Motor neuron (in vitro differentiated cells): ENCODE measurements around the gene CD52. TPM values are rescaled to one million over a fixed set of nuclear protein-coding genes. Genes with fewer than 3 reads are reported as not detected.

Experiments used
- ATAC-seq, 8 experiments: fragments of 200-7000 bp; cut with Tn5 transposase; replicated peaks in 6 of 8; 2 replicates each; pipeline ENCODE4 v1.8.0; 2021; ENCODE audit warnings: mild to moderate bottlenecking in 8 of 8, moderate library complexity in 8 of 8
- H3K27ac ChIP-seq, 2 donors: fragments of 250-450 bp; sonication (Bioruptor Pico); 2 replicates each; pipeline ENCODE4 v1.9.0; 2021; ENCODE audit warnings: antibody characterized with exemption in 2 of 2, mild to moderate bottlenecking in 2 of 2, moderate library complexity in 1 of 2
- H3K4me1 ChIP-seq, 2 donors: fragments of 250-450 bp; sonication (Bioruptor Pico); replicated peaks in 1 of 2; 2 replicates each; pipeline ENCODE4 v1.6.1; 2021; ENCODE audit warnings: antibody characterized with exemption in 2 of 2, mild to moderate bottlenecking in 2 of 2, moderate library complexity in 1 of 2
- H3K4me3 ChIP-seq, 5 donors: fragments of 250-450 bp; sonication (Bioruptor Pico); 2 replicates each; pipeline ENCODE4 v1.9.0; 2021; ENCODE audit warnings: antibody characterized with exemption in 5 of 5, mild to moderate bottlenecking in 5 of 5, moderate library complexity in 4 of 5
- WGBS, 10 experiments: fragments of 450-650 bp; shearing (Covaris generic); methylation state at CpG; one replicate each; pipeline ENCODE4 v1.0.0; 2022; 5-methylcytosine and 5-hydroxymethylcytosine counted together
- in situ Hi-C, 9 experiments: fragments of 400-800 bp; cut with MboI; loops; one replicate each; pipeline ENCODE4 v1.15.0; 2021; ENCODE audit warnings: low sequenced_read_pairs in 9 of 9, low pct_unique_long_range_greater_than_20kb in 2 of 9; ENCODE audit not compliant: unreplicated experiment in 9 of 9
- total RNA-seq, 8 experiments: library from RNA; unstranded; fragments of 300-600 nt; gene quantifications; 2 replicates each; pipeline versions ENCODE4 v1.2.3 to v1.2.4, GENCODE V29; 2022

CD52 gene
- total RNA-seq, 8 experiments from 2014 or later, result 0.49 to 0.76 (median 0.71) TPM; not detected in 5

DNA sequence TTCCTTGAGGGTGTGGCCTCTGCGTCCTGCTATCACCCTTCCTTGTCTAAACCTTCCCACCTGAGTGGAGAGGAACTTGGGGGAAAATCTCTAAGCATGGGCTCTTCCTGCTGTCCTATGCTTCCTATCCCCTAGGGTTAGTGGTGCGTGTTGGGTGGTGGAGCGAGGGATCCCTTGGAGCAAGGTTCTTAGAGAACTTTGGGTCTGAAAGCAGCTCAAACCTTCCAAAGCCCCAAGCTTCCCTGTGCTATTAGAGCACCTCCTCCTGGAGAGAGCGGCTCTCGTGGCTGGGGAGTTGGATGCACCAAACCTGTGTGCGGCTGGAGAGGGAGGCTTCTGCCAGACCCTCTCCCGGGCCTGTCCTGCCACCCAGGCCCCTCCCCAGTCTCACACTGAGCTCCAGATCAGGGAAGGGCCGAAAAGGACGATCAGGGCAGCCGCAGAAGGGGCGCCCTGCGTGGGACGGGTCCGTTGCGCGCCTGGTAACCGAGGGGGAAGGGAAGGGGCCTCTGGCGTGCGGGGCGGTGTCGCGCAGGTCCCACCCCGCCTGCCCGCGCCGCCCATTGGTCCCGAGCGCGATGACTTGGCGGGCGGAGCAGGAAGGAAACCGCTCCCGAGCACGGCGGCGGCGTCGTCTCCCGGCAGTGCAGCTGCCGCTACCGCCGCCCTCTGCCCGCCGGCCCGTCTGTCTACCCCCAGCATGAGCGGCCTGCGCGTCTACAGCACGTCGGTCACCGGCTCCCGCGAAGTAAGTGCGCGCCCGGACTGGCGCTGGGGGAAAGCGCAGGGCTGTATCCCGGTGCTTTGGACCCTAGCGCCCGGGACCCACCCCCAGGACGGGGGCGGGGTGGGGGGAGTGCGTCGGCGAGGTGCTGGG, 38.1 kb upstream of the CD52 start, which contains the start of gene SH3BGRL3:
SH3BGRL3 (plus strand) TSS at position 631 of the 877 bp plus-strand sequence; CDS start at position 701, 70 bp downstream.
- peak within 1 kb of the TSS; percentile 48 to 92 (median 52) for H3K4me3 ChIP-seq
- in situ Hi-C loops, result loop anchor here in 1 of 9 experiments (25.0 kb wide), 1 partner anchor 108 kb away; no protein-coding TSS in a partner anchor
- peak; percentile 49 to 86 (median 80) for ATAC-seq
- peak within 1 kb of the TSS; percentile 58 to 66 for H3K27ac ChIP-seq
- H3K4me1 ChIP-seq, result peaks cover 28 to 35% of the 10 kb centered on the region in 2 donors
- 0 to 20% (median 8%) methylated on average over 1 to 20 of the region's 66 CpGs; no CpG with 5 or more reads in 4 of the 10 experiments for WGBS, 10 experiments

DNA sequence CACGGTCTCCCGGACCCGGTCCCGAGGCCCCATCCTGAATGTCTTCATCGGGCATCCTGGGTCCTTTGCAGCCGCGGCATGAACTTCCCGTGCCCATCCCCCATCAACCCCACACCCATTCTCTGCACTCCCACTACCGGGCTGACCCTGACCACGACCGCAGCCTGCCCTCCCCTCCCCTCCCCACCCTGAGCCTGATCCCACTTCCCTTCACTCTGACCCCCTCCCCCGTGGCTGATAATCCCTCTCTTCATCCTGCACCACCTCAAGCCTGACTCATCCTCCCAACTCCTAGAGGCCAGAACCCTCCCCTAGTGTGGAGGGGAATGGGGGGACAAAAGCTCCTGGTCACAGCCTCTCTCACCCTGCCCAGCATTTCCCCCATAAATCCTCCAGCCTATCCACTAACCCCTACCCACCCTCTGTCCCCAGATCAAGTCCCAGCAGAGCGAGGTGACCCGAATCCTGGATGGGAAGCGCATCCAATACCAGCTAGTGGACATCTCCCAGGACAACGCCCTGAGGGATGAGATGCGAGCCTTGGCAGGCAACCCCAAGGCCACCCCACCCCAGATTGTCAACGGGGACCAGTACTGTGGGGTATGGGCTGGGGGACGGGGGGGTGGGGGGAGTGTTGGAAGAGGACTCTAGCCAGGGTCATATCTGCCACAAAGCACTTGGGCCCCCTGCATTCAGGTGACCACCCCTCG, 37.3 kb upstream of the CD52 start:
- in situ Hi-C loops, result loop anchor here in 1 of 9 experiments (25.0 kb wide), 1 partner anchor 107 kb away; no protein-coding TSS in a partner anchor
- H3K4me3 ChIP-seq, result peak overlapping the region; percentile 48 to 92 (median 52)
- H3K27ac ChIP-seq, result peak overlapping the region; percentile 58 to 66
- WGBS, 10 experiments, result 17% methylated on average over 3 of the region's 20 CpGs; no CpG with 5 or more reads in 9 of the 10 experiments
- H3K4me1 ChIP-seq, result peaks cover 31 to 42% of the 10 kb centered on the region in 2 donors
- ATAC-seq, result peak in 3 of 8 experiments; percentile 10 to 12 (median 11)

DNA sequence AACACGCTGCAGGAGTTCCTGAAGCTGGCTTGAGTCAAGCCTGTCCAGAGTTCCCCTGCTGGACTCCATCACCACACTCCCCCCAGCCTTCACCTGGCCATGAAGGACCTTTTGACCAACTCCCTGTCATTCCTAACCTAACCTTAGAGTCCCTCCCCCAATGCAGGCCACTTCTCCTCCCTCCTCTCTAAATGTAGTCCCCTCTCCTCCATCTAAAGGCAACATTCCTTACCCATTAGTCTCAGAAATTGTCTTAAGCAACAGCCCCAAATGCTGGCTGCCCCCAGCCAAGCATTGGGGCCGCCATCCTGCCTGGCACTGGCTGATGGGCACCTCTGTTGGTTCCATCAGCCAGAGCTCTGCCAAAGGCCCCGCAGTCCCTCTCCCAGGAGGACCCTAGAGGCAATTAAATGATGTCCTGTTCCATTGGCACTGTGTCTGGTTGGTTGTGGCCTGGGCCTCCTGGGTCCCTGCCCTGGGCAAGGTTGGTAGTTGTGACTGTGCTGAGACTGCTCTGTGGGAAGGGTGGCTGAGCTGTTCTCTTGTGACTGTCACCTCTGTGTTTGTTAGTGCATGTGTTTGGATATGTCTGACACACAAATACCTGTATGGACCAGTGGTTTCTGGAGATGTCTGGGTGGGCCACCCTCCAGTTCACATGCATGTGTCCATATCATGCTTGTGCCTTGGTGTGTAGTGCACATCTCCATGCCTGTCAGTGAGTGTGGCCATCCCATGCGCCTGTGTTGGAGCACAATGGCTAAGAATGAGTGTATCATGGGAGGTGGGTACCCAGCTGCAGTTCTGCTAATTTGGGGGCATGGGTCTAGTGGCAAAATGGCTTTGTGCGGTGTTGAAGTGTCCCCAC, 36.4 kb upstream of the CD52 start:
- 74 to 100% (median 96%) methylated on average over 1 to 3 of the region's 5 CpGs; no CpG with 5 or more reads in 4 of the 10 experiments for WGBS, 10 experiments

DNA sequence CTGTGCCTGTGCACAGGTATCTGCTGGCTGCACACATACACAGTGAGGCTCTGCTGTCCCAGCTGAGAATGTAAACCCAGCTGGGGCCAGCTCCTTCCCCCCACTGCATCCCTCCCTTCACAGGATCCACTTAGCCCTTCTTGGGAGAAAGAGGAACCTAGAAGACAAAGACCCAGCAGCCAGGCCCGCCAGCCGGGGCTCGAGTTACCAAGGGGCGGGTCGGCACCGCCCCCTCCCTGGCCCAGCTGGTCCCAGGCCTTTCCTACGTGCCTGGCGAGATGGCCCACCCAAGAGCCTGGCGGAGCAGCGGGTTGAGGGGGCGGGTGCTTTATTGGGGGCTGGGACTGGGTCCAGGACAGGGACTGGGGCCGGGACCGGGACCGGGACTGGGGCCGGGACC, 35.8 kb upstream of the CD52 start:
- ATAC-seq, result peak in 4 of 8 experiments; percentile 7 to 12 (median 10)
- Histone ChIP-seq H3K4me1 (peaks cover 31 to 39% of the 10 kb centered on the region in 2 donors), H3K27ac (no peak overlapping the region), H3K4me3 (no peak overlapping the region)
- in situ Hi-C loops, result loop anchor here in 1 of 9 experiments (25.0 kb wide), 1 partner anchor 105 kb away; no protein-coding TSS in a partner anchor
- WGBS, 10 experiments, result 0 to 40% (median 11%) methylated on average over 1 to 8 of the region's 15 CpGs; no CpG with 5 or more reads in 7 of the 10 experiments

More for the DNA sequence above, 36.4 kb upstream of the CD52 start:
- Histone ChIP-seq H3K4me3 (peak overlapping the region in 1 of 5 donors; percentile 92), H3K4me1 (peaks cover 31 to 39% of the 10 kb centered on the region in 2 donors), H3K27ac (no peak overlapping the region)
- ATAC-seq, result no peak
- in situ Hi-C loops, result loop anchor here in 1 of 9 experiments (25.0 kb wide), 1 partner anchor 106 kb away; no protein-coding TSS in a partner anchor

DNA sequence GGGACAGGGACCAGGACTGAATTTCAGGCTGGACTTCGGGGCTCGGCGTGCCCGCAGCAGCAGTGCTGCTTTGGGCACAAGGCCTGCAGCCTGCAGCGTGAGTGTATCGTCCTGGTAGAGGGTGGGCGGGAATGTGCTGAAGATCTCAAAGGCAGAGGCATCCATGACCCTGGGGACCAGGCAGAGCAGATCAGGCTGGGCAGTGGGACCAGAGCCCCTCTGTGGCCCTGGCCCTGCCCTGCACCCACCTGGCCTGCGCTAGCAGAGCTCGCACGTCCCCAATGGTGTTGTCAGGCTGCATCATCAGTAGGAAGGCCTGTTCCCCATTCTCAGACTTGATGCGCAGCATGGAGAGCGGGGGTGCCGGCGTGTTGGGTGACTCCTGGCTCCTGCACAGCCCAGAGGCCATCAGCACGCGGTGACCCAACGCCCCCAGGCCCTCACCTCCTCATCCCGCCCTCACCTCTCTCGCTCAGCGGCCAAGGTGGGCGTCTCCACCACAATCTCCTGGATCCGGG, 35.3 kb upstream of the CD52 start:
- Histone ChIP-seq H3K4me1 (peaks cover 31 to 39% of the 10 kb centered on the region in 2 donors), H3K27ac (no peak overlapping the region), H3K4me3 (no peak overlapping the region)
- in situ Hi-C loops, result loop anchor here in 1 of 9 experiments (25.0 kb wide), 1 partner anchor 105 kb away; no protein-coding TSS in a partner anchor
- no peak for ATAC-seq
- 84 to 100% (median 92%) methylated on average over 2 to 5 of the region's 22 CpGs; no CpG with 5 or more reads in 7 of the 10 experiments for WGBS, 10 experiments

DNA sequence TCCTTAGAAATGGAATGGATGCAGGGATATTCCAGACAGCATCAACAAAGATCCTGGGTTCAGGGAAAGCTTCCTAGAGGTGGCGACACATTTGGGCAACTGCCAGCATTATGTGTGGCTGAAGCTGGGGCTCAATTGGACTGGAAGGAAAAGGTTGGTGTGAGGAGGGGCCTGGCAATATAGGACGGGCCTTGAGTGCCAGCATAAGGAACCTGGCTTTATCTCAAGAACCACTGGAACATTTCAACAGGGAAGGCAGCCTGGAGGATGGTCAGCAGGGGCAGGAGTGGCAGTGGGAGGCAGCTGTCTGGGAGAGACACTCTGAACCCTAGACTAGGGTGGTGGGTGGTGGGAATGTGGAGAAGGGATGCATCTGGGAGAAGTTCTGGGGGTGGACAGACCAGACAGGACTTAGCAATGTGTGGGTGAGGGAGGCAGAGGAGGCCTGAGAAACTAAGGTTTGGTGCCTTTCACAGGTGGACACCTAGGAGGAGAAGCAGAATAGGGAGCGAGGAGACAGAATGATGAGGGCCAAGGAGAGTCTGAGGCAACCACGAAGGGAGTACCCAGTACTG, 34.4 kb upstream of the CD52 start:
- H3K27ac ChIP-seq, result no peak overlapping the region
- no peak for ATAC-seq
- in situ Hi-C loops, result loop anchor here in 1 of 9 experiments (25.0 kb wide), 1 partner anchor 104 kb away; no protein-coding TSS in a partner anchor
- no peak overlapping the region for H3K4me3 ChIP-seq
- H3K4me1 ChIP-seq, result peaks cover 31 to 39% of the 10 kb centered on the region in 2 donors
- WGBS, 10 experiments, result 83 to 100% (median 92%) methylated on average over 1 to 4 of the region's 4 CpGs; no CpG with 5 or more reads in 4 of the 10 experiments

DNA sequence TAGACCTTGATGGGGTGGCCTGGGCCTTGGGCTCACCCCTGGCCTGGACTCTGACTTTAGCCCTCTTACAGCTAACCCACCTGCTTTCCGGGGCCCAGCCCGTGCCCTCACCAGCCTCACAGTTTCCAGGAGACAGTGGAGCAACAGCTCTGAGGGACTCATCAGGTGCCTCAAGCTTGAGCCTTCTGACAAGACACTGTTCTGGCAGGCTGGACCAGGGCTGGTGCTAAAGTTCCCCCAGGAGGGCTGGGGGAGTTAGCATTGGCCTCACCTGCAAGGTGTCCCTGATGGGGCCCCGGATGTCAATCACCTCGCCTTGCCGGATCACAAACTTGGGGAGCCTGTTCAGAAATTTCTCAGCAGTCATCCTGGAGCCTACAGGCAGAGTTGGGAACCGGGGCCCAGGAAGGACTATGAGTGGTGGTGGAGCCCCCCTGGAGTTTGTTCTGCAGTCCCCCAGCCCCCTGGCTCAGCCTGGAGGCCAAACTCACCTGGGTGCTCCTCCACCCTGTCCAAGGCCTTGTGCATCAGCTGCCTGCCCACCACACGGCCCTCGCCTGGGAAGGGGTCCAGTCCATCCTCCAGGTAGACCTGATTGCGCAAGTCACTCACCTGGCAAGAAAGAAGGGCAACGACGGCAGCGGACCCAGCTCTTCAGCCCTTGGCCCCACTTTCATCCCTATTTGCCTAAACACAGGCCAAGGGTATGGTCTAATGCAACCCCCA, 33.7 kb upstream of the CD52 start:
- peaks cover 26 to 33% of the 10 kb centered on the region in 2 donors for H3K4me1 ChIP-seq
- WGBS, 10 experiments, result 80 to 100% (median 87%) methylated on average over 1 to 8 of the region's 12 CpGs; no CpG with 5 or more reads in 4 of the 10 experiments
- H3K4me3 ChIP-seq, result no peak overlapping the region
- peak overlapping the region; percentile 23 to 32 for H3K27ac ChIP-seq
- no peak for ATAC-seq
- in situ Hi-C loops, result loop anchor here in 1 of 9 experiments (25.0 kb wide), 1 partner anchor 103 kb away; no protein-coding TSS in a partner anchor

DNA sequence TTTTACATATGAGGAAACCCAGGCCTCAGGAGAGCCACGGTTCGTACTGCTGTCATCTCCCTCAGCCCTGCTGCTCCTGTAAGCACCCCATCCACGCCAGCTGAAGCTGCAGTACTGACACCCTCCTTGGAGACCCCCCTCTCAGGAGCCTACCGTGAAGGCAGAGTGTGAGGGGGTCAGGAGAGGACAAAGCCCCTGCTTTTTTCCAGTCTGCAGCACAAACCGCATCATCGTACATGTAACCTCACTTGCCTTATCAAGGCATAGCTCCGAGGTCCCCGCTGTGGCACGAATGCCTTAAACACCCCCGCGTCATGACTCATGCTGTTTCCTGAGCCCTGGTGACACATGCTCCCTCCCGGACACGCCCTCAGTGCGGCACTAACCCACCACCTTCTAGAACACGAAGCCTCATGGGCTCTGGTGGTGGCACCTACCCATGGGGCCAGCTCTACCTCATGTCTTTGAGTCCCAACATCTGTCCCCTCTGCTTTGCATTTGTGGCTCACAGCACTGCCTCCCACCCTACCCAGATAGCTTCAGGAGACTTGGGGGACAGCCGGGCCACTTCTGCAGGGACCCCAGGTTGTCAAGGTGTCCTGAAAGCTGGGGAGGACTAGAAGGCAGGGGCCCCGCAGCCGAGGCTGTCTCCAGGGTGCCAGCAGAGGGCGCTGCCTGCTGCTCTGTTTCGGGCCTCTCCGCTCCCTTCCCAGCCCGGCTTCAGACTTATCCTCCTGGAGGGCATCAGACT, 33.0 kb upstream of the CD52 start:
- peak; percentile 27 to 70 (median 62) for ATAC-seq
- in situ Hi-C loops, result loop anchor here in 1 of 9 experiments (25.0 kb wide), 1 partner anchor 103 kb away; no protein-coding TSS in a partner anchor

DNA sequence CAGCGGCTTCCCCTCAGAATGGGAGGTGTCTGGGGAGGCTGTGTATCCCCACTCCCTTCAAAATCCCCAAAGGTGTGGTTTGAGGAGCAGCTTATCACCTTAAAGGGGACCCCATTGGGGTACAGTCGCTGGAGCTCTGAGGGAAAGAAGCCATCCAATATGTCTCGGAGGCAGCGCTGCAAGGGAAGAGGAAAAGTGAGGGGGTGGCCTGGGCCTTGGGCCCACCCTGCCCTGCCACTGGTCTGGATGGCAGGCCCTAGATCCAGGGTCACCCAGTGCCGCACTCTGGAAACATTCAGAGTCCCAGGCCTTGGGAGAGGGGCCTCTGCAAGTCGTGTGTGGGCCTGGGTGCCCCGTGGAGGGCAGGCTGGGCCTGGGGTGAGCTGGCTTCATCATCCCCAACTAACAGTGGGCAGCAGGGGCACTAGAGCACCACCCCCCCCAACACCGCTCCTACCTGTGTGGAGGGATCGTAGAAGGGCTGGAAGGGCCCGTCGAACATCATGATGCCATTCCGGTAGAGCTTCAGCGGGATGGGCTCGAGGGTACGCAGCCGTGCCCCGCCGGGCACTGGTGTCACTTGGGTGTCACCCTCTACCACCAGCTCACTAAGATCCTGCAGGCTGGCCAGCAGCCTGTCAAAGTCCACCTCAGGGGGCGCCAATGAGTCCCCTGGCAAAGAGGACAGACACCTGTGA, 32.2 kb upstream of the CD52 start:
- H3K4me3 ChIP-seq, result no peak overlapping the region
- H3K27ac ChIP-seq, result no peak overlapping the region
- in situ Hi-C loops, result loop anchor here in 1 of 9 experiments (25.0 kb wide), 1 partner anchor 102 kb away; no protein-coding TSS in a partner anchor
- ATAC-seq, result peak in 1 of 8 experiments; percentile 30
- WGBS, 10 experiments, result 66 to 95% (median 90%) methylated on average over 4 to 11 of the region's 19 CpGs; no CpG with 5 or more reads in 6 of the 10 experiments
- peaks cover 21 to 31% of the 10 kb centered on the region in 2 donors for H3K4me1 ChIP-seq

More for the DNA sequence above, 33.0 kb upstream of the CD52 start:
- whole genome bisulfite sequencing, 10 experiments, result 42 to 80% (median 48%) methylated on average over 2 to 19 of the region's 22 CpGs; no CpG with 5 or more reads in 6 of the 10 experiments
- no peak overlapping the region for H3K4me3 ChIP-seq
- H3K4me1 ChIP-seq, result peaks cover 23 to 30% of the 10 kb centered on the region in 2 donors
- H3K27ac ChIP-seq, result peak overlapping the region; percentile 23 to 32

DNA sequence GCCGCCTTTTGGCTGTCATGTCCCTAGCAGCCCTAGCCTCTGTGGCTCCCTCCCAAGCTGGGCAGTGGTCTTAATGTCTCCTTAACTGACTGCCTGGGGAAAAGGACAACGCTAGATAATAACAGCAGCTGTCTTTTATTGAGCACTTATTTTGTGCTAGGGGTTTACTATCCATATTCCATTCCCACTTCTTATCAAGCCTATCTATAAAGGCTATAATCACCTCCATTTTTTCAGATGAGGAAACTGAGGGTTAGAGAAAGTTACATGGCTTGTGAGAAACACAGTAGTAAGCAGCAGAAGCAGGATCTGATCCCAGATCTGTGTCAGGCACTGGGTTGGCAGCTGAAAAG, 31.7 kb upstream of the CD52 start:
- Histone ChIP-seq H3K4me3 (no peak overlapping the region), H3K4me1 (peaks cover 16 to 26% of the 10 kb centered on the region in 2 donors), H3K27ac (no peak overlapping the region)
- 0 to 86% (median 60%) methylated on average over 1 to 2 of the region's 2 CpGs; no CpG with 5 or more reads in 5 of the 10 experiments for WGBS, 10 experiments
- in situ Hi-C loops, result loop anchor here in 1 of 9 experiments (25.0 kb wide), 1 partner anchor 101 kb away; no protein-coding TSS in a partner anchor
- no peak for ATAC-seq
